HG03159 (cell line): ENCODE data around the gene C4orf17.

Experiments used
- ATAC-seq: cut with Tn5 transposase; IDR thresholded peaks from one replicate; pipeline ENCODE4 v1.9.1; 2021; ENCODE audit warnings: mild to moderate bottlenecking, moderate library complexity; ENCODE audit not compliant: unreplicated experiment

The C4orf17 gene

DNA sequence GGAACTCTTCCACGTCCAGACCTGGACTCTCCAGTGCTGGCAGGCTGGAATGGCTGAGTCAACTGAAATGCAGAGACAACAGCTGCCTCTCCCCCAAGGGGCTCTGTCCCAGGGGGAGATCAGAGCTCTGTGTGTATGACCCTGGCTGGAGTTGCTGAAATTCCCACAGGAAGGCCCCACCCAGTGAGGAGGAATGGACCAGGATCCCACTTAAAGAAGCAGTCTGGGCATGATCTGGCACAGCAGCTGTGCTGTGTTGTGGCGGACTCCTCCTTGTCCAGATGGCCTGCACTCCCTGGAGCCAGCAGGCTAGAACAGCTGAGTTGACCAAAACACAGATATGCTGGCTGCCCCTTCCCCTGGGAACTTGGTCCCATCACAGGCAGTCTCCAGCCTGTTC is 25.4 kb downstream of the C4orf17 start:
- no peak for ATAC-seq

DNA sequence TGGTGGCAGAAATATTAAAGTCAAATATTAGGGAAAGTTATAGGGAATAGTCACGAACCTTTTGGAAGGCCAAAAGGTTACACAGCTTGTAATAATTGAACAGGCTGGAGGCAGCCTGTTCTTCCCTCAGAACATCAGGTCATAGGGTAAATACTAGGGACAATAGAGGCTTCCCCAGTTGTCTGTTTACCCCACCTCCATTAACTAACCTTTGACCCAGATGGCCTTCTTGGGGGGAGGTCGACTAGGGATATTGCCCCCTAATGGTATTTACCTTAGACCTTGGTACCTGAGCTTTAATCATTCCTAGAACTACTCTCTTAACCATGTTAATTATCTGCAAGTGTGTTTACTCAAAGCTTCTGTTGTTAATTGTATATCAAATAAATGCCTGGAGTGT is 26.0 kb downstream of the C4orf17 start:
- no peak for ATAC-seq

DNA sequence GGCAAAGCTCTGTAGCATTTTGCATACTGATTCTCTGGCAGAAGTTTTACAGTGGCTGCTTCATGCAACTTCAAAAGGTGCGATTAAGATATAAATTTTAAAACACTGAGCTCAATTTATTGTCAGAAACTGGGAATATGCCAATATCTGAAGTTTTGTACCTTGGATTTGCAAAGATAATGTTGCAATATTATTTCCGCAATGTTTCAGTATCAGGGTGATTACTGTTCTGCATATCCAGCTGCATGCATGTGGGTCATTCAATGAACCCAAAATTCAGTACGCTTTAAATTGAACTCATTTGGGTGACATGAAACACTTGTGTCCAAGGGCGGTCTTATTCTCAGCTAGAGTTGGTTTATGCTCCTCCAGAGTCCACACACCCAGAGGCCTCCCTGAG is 26.9 kb downstream of the C4orf17 start:
- no peak for ATAC-seq

DNA sequence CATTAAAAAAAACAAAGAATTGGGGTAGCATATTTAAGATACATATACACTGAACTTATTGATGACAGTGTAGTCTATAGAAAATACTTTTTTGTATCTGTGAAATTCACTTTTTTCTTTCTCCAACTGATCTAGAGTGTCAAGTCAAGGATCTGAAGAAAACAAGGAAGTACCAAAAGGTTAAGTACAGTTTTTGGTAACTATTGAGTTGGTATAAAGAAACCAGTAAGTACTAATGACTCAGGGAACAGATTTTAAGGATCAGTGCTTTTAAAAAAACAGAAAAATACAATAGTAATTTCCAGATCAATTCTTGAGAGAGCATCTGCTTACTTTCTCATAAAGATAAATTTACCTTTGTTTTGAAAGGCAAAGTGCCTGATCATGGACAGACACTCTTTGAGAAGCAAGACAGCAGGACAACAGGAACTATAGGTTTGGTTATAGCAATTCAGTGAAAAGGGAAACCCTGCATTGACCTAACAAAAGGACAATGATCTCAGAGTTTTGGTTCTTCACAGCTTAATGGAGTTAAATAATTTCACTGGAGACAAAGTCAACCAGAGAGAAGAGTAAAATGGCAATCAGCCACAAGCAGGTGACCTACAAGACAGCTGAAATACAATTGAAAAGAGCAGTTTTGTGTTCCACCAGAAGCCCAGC is 29.6 kb downstream of the C4orf17 start:
- ATAC-seq, result no peak

DNA sequence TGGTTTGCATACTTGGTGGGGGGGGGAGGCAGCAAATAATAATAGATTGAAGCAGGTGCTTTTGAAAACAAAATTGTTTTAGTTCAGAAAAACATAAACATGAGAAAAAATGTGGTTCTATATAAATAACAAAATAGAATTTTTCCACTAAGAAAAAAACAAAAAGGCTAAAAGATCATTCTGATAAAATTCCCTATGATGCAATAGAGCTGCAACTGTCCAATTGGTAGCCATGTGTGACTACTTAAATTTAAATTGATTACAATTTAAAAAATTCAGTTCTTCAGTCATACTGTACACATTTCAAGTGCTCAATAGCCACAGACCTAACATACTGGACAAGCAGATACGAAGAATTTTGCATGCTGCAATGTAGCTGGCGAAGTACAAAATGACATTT is 42.1 kb downstream of the C4orf17 start:
- ATAC-seq, result no peak

DNA sequence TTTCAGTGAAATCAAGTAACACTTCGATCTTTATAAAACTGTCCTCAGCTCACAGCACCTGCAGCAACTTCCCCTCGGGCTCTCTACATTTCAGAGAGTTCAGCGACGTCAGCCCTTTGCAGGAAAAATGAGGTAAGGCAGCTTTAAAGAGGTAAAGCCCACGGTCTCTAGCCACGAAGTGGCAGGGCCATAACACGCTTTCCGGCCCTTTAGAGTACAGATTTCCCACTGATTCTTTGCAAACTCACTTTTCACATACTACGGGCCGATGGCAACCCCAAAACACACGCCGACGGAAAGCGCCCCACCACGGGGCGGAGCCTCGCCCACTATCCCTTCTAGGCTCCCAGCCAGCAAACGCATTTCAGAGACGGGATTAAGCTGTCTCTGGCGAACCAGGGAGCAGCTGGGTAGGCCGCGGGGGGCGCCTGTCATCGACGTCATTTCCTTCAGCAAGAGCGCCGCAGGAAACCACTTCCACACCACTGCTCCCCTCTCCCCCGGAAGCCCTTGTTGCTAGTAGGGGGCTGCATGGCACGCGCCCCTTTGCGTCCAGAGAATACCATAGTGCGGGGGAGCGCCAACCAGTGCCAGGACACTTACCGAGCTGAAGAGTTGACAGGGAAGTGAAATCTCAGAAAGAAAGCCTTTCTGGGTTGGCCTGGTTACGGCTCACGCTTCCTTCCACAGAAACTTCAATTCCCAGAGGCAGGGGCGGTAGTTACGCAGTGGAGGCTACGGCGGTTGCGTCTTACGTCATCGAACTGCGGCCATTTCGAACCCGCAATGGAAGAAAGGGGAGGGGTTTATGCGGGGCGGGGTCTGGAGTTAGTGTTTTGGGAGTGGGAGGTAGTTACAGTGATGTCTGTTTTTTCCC is 52.7 kb downstream of the C4orf17 start, which contains the start of gene TRMT10A:
Gene TRMT10A (minus strand): TSS at position 730 of the 877 bp plus-strand sequence. CDS start 4,701 bp downstream, outside the sequence.
- ATAC-seq, result peak; percentile 94

DNA sequence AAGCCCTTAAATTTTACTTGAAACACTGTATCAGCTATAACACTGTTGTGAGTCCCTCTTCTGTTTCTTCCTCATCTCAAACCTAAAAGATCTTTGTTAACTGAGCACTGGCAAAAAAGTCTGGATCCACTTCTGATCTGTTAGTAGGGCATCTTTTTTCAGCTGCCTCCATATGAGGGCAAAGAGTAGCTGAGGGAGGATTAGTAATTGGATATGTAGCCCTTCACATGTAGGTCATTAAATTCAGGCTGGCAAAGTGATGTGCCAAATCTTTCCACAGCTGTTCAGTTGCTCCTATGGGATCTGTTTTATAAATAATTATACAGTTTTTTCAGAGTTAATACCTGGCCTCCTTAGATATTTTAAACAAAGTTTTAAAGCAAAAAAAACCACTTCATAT is 54.1 kb downstream of the C4orf17 start:
- ATAC-seq, result no peak

DNA sequence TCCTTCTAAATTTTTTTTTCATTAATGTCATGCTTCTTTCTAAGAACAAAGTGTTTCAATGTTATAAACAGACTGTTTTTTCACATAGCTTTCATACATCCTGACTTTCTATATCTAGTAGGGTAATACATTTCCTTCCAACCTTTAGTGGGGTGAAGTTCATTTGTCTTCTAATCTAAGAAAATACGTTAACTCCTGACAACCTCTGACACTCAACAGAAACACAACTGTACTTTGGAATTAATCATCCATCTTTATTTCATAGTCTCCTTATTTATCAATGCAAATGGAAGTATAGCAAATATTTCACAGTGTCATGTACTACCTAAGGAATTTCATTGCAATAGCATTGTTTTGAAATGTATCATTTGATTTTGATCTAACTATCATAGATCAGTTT is 61.1 kb downstream of the C4orf17 start:
- ATAC-seq, result no peak

DNA sequence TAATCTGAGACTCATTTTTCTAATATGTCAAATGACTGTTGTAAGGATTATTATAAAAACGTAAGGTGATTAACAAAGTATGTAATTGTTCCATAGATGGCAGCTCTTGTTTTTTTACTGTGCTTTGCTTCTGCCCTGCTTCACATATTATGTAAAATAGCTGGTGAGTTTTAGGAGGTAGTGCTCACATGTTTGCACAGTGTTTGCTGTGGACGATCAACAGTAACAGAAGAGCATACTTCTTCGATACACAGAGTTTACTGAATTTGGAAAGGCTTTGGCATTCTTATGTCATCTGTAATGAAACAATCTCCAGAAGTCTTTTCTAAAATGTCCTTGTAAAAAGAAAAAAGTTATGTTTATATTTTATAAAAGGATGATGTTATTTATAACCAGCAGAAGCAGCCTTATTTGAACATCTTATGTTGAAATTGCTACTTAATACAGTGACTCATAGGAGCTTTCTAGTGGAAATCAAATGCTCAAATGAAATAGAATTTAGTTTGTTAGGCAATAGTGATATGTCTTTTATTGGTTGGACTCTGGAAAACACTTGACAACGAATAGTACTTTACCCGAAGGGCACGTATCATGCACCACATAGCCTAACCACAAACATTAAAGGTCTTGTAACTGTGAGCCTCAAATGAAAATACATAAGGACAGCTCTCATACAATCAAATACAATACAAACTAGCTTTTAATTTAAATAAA is 61.9 kb downstream of the C4orf17 start:
- no peak for ATAC-seq

DNA sequence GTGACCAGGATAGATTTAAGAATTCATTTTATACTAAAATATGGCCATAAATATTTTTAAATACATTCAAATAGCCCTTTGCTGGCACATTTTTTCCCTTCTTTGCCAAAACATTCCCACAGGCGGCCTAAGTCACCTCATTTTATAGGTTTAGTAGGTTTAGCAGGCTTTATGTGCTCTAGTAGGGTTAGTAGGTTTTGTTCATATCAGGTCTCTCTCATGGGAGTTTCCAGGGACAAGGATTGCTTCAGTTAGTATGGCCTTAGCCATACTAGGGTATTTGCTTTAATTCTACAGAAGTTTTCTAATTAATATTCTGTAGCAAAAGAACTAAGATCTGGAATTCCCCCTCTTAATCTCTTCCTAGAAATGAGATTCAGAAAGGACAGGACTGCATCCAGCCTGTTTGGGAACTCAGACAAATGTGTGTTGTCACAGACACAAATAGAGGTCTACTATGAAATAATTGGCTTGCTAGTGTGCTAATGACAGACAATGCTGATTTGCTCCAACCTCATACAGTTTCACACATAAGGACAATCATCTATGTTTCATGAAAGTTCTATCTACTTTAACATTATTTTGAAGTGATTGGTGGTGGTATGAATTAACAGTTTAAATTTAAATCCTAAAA is 63.0 kb downstream of the C4orf17 start:
- ATAC-seq, result no peak

DNA sequence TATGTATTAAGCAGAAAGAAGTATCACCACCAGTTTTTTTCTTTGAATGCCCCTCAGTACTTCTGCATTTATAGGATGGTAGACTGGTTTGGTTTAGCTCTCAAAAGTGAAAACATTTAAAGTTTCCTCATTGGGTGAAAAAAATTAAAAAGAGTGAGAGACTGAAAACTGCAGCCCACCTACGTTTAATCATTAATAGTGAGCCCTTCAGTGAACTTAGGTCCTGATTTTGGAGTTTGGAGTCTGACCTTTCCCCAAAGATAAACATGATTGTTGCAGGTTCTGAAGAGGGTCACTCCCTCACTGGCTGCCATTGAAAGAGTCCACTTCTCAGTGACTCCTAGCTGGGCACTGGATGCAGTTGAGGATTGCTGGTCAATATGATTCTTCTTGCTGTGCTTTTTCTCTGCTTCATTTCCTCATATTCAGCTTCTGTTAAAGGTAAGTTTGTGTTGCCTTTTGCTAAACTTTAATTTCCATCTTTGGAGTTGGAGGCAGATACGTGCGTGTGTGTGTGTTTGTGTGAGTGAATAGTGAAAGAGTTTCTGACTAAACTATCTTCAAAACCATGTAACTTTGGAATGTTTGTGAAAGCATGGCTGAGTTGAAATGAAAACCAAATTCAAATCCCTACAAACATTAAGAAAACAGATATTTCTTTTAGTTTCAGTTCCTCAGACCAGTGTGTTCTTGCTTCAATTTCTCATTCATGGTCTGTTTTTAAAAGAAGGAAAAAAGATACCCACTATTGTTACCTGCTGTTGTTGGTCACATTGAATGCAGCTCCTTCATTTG is 63.9 kb downstream of the C4orf17 start, which contains the start of gene MTTP:
Gene MTTP (plus strand): TSS at position 295 of the 795 bp plus-strand sequence. CDS start 86 bp downstream, at position 381.
- peak; percentile 88 for ATAC-seq

DNA sequence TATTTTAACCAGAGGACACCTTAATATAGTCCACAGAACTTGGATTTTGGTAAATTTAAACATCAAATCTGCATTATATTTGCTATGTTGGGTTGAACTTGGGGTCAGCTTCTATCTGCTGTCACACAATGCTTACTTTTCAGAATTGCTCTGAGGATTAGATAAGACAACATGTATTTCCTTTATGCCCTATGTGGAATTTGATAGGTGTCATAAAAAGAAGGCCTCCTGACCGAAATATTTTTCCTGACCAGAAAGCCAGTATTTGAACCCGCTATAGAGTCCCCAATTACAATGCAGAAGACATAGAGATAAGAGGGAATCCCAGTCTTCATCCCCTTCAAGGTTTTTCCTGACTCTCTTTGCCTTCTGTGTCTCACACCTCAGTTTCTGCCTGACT is 67.9 kb downstream of the C4orf17 start:
- no peak for ATAC-seq

DNA sequence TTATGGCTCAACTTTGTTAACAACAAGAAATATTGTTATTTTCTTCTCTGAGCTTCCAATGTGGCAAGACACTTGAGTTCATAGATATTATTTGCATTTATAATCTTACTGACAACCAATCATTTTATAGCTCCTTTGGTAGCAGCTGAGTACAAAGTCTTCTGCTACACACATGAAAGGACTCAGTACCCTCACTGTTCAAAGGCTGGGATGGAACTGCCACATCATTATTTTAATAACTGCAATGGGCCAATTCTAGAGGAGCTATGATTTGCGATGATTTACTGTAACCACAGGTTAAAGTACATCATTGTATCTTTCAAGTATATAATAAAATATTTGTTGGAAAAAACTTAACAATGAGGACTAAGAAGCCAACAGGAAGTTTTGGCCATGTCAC is 74.7 kb downstream of the C4orf17 start:
- ATAC-seq, result no peak

DNA sequence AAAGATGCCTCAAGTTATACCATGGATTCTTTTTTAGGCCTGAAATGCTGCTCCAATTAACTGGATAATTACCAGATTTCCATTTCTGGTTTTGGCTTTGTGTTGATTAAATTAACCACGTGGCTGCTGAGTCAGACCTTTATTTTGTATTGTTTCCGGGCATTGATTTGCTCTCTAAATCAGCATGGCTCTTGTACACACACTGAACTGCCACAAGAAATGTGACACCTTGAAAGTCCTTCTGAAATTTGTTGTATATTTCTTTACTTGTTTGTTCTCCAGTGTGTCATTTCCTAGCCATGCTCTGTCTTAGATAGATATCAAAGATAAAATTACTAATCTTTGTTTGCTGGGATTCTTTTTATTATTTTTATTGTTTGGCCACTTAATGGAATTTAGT is 75.5 kb downstream of the C4orf17 start:
- no peak for ATAC-seq

DNA sequence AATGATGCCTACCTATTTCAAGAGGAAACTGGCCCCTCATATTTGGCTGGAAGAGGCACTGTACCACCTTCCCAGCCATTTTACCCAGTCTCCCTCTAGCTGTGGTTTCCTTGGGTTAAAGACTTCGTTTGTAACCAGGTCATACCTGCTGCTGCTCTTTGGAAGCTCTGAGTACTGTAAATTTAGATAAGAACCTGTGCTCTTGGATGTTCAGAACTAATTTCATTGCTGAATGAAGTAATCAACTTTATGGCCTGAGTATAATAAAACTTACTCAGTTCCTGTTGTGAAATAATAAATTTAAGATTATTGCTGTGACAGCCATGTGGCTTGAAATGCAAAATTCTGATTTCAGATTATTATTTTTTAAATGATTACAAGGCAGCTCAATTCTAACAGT is 76.0 kb downstream of the C4orf17 start:
- ATAC-seq, result no peak

DNA sequence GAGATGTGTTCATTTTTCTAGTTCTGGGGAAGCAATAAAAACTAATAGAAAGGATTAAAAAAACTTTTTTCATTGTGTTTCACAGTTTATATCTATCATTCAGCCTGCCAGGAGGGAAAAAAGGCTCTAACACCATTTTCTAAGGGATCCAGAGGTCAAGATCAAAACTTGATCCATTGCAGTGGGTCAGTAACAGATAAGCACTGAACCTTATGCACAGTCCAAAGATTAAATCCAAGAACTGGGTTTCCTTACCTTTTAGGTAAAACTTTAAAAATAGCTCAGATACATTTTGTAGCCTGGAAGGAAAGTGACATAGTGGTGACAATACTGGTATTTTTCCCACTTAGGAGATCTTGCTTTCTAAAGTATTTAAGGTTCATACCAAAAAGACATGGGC is 76.5 kb downstream of the C4orf17 start:
- ATAC-seq, result no peak

DNA sequence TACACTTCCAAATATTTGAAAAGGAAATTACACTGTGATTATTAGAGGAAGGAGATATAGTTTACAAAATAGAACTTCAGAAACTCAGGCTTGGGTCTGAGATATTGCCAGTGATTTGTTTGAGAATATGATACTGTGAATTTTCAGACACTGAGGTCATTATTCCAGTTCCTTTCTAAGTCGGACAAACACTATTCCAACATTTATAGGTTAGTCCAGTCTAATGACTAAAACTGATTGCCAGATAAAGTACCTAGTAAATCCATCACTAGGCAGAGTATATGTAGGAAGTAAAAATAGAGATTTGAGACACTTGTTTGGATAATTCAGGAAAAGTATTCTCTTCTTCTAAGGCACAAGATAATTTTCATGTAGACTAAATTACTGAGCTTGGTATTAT is 77.0 kb downstream of the C4orf17 start:
- ATAC-seq, result no peak

DNA sequence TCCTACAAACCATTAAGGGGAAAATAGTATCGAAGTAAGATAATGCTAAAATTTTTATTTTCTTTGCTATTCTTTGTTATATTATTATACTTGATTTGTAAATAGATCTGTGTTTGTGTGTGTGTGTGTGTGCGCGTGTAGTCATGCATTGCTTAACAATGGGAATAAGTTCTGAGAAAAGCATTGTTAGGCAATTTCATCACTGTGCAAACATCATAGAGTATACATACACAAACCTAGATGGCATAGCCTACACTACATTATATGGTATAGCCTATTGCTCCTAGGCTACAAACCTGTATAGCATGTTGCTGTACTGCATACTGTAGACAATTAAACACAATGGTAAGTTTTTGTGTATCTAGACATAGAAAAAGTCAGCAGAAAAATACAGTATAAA is 80.9 kb downstream of the C4orf17 start:
- no peak for ATAC-seq
